NCI-H345 treated with DMSO at 0.1 percent for 48 hours (cell line): ENCODE measurements around the gene CLSTN2.

Experiments used
- DNase-seq: peaks from one replicate; lab custom pipeline; 2025; ENCODE audit not compliant: unreplicated experiment; lab: John Stamatoyannopoulos, UW

The CLSTN2 gene

DNA sequence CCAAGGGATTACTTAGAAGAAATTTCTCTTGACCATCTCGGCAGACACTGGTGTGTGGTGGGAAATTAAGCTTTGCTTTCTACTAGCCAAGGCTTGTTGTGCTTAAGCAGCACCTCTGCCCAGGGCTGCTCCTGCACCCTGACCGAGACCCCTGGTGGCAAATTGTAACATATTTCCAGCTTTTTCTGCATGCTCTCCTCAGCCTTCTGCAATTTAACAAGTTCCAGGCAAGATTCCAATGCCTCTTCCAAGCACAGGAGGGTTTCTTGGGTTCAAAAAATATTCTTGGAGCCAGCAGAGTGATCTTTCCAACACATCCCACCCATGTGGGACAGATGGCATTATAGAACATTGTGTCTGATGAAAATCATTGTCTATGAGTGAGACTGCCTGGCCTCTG, 210.5 kb downstream of the CLSTN2 start:
- DNase-seq: no peak

DNA sequence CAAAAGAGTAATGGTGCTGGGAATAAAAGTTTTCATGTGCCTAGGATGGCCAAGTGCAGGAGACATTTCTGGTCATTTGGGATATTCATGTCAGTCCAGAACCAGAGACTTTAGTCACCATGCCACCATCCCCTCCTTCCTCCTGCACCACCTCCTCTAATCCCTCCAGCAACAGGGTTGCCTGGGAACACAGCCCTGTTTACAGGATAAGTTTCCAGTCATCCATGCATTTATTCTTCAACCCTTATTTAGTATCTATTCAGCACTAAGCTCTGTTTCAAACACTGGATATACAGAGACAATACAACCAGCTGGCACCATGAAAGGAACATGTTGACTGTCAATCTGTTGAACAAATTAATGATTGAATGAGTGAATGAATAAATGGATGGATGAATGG, 211.7 kb downstream of the CLSTN2 start:
- peak; percentile 25 for DNase-seq

DNA sequence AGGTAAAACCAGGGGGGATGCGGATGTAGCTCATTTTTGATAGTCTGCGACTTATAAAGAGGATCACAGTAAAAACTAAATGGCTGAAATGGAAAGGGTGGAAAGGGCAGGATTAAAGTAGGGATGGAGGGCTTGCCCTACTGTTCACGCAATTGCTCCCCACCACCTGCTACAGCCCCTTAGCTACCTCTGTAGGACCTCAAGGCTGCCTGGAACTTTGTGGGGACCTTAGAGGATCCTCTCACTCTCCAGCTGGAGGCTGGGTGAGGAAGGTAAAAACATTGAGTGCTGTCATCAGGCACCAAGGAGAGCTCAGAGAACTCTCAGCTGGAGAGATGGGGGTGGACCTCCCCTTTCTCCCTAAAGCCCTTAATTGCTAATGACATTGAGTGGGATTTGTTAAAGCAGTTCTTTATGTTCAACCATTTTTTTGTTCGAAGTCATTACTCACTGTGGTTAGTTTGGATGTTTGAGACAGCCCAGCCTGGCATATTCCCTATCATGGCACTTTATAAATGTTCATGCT, 213.0 kb downstream of the CLSTN2 start:
- DNase-seq: no peak

DNA sequence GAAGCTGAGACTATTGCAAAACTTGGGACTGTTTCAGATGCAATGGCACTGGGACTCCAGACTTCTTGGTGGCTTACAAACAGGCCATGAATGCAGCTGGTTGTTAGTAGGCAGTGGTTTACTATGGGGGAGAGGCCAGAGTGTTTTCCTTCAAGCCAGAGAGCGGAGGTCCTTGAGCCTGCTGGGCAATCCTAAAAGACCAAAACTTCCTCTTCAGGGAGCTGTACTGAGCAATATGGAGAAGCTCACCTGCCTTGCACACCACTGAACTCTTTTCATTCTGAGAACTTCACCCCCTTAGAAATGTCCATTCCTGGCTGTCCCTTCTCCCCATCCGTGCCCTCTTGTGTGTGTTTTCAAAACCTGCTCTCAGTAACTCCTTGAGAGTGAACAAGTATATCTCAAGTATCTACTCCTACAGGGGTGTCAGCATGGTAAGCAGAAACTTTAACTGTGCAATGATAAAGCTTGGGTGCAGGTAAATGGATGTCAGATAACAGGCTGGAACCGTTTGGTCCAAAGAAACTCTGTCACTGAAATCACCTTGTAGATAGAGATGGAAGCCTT, 213.9 kb downstream of the CLSTN2 start:
- no peak for DNase-seq

DNA sequence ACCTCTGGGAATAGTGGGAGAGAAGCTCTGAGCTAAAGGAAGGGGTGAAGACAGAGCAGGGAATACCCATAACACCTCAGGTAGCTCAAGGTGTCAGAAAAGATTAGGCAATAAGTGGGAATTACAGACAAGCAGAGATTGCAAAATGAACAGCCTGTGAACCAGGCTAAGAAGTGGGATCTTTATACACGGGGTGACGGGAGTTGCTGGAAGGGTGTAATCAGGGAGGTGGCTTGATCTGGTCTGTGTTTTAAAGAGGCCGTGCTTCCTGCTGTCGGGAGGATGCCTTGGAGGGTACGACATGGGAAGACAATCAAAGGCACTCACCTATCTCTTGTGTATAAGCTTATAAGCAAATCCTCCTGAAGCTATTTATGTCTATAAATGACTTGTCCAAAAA, 216.3 kb downstream of the CLSTN2 start:
- no peak for DNase-seq

DNA sequence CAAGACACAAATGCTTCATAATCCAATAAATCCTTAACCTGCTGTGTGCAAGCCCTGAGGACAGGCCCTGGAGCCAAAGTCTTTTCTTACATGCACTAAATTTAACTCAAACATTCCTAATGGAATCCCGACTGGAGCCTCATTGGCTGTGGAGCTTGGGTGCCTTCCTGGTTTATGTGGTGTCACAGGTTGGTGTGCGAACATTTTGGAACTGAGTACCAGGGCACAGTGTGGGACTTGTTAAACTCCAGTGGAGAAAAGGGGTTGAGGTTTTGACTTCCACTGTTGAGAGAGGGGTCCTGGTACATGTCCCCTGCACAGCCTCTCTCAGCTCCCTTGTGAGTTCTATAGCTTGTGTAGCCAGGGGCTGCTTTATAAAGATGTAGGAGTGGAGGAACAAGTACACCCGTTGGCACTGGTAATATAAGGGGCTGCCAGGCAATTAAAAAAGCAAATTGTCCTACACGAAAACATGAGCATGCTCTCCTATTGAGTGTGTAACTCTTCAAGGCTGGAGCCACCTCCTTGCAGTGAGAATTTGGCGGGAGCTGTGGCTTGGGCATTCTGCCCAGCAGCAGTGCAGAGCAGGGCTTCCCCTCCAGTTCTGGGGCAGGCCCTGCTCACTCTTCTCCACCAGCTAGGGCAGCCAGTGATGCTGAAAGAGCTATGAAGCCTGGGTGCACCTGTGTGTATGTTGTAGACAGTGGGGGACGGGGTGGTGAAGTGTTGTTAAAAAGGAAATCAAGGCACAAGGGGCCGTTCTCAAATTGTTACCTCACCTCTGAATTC, 218.1 kb downstream of the CLSTN2 start:
- DNase-seq: no peak

DNA sequence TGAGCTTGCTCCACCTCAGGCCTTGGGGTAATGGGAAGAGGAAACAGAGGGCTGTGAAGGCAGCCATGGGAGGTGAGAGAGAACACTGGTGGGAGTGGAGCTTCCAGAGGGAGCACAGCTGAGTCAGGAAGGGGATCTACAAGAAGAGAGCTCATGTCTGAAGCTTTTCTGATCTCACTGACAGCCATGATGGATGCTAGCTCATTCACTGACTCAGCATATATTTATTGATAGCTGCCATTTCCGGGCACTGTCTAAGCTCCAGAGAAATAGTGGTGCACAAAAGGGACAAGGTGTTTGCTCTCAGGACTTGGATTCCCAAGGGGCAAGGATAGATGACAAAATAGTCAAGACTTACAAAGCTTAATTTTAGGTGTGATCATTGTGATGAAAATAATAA, 218.8 kb downstream of the CLSTN2 start:
- no peak for DNase-seq

DNA sequence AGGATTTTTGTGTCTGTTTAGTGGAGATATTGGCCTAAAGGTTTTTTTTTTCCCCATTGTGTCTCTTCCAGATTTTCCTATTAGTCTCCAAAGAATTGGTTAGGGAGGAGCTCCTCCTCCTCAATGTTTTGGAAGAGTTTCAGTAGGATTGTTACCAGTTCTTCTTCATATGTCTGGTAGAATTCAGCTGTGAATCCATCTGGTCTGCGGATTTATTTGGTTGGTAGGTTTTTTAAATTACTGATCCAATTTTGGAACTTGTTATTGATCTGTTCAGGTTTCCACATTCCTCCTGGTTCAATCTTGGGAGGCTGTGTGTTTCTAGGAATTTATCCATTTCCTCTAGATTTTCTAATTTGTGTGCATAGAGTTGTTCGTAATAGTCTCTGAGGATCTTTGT, 222.2 kb downstream of the CLSTN2 start:
- no peak for DNase-seq

DNA sequence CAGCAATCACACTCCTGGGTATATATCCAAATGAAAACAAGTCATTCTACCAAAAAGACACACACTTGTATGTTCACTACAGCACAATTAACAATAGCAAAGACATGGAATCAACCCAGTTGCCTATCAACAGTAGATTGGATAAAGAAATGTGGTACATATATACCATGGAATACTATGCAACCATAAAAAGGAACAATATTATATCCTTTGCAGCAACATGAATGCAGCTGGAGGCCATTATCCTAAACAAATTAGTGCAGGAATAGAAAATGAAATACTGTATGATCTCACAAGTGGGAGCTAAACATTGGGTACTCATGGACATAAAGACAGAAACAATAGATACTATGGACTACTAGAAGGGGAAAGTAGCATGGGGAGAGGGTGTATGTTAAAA, 224.7 kb downstream of the CLSTN2 start:
- no peak for DNase-seq

DNA sequence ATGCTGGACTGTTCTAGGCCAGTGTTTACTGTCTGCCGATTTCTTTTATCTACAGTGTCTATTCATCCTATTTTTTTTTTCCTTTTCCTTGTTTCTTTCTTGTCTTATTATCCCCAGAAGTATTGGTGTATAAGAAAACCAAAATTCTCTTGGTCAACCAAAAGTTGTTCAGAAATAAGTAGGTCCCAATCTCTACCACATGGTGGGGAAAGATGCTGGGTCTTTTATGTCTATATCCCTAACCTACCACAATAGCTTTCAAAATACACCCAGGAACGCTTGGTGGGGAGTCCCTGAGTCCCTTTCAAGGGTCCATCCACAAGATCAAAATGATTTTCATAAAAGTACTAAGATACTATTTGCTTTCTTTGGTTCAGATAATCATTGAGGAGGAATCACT, 225.6 kb downstream of the CLSTN2 start:
- DNase-seq: no peak

DNA sequence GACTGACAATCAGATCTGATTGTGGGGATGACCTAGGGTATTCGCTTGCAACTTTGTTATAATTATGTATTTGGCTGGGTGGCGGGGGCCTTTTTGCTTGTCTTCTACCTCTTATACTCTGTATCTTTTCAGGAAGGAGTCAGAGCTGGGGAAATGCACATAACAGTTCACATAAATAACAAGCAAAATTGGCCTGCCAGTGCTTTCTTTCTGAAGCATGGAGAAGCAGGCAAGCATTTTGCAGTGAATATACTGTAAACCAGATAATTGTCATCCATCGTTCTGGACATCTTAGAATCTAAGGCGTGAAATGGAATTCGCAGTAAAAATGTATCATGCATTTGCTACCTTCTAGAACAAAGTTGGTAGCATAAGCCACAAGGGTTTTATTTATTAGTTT, 227.6 kb downstream of the CLSTN2 start:
- no peak for DNase-seq

DNA sequence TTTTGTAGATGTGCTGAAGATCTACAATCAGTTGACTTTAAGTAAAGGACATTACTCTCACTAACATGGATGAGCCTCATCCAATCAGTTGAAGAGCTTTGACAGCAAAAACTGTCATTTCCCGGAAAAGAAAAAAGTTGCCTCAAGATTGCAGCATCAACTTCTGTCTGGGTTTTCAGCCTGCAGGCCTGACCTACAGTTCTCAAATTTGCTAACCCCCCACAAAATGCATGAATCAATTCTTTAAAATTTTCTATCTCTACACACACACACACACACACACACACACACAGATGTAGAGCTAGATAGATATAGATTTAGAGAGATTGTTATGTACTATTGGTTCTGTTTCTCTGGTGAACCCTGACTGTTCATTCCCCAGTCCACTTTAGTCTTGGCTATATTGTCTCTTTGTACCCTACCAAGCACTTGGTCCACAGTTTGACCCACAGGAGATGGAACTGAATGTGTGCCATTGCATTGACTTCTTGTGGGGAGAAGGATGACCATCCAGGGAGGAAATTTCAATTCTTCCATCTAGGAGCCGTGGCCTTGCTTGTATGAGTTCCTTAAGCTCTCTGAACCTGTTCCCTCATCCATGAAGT, 228.3 kb downstream of the CLSTN2 start:
- no peak for DNase-seq

DNA sequence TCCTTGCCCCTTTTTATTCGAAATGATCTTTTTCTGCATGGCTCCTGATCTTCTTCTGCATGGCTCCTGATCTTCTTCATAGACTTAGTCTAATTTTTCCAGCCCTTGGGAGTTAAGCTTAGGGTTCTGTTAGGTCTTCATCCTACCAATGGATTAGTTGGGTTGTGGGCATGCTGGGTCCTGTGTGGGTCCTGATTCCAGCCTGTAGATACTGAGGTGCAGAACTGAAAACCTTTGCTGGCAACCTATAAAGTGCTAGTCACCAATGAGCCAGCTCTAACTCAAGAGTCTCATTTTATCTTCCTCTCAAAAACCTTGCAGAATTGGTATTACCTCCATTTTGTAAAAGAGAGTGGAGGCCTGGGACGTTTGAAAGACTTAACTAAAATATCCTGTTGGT, 229.2 kb downstream of the CLSTN2 start:
- no peak for DNase-seq

DNA sequence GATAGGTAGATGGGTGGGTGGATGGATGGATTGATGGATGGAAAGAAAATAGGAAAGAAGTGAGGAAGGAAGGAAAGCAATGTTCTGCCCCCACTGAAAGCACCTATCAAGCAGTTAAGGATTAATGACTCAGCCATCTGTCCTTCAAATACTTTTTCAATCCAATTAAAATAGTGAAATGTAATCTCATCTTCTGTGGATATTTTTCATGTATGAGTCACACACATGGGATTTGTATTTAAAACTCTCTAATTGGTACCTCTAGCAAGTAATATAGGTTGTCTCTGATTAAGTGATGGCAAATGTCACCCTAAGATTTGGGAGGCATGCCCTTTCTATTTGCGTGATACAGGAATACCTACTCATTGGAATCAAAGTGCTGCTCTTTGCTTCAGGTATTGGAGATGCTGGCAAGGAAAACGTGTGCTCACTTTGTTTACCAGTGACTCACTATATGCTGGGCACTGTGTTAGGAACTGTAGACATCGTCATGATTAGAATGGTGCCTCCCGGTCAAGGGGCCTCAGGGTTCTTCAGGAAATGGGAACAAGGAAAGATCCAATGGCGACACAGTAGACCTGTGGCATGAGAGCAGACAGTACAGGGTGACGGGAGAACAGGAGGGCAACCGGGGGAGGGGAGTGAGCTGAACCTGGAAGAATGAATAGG, 230.1 kb downstream of the CLSTN2 start:
- no peak for DNase-seq

DNA sequence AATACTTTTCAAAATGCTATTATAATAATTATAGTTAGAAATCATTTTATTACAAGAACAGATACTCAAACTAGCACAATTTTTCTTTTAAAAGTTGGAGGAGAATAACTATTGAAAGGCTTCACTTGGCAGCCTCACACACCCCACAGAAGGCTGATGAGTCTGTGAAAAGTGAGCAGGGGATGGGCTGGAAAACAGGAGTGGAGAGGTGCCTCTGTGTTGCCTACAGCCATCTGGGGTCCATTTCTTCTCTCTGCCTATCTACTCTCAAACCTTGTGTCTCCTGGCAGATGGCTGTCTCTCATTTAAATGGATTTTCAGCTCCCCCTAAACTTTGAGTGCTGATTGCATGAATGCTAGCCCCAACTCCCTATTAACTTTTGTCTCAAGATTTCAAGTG, 230.8 kb downstream of the CLSTN2 start:
- DNase-seq: no peak

DNA sequence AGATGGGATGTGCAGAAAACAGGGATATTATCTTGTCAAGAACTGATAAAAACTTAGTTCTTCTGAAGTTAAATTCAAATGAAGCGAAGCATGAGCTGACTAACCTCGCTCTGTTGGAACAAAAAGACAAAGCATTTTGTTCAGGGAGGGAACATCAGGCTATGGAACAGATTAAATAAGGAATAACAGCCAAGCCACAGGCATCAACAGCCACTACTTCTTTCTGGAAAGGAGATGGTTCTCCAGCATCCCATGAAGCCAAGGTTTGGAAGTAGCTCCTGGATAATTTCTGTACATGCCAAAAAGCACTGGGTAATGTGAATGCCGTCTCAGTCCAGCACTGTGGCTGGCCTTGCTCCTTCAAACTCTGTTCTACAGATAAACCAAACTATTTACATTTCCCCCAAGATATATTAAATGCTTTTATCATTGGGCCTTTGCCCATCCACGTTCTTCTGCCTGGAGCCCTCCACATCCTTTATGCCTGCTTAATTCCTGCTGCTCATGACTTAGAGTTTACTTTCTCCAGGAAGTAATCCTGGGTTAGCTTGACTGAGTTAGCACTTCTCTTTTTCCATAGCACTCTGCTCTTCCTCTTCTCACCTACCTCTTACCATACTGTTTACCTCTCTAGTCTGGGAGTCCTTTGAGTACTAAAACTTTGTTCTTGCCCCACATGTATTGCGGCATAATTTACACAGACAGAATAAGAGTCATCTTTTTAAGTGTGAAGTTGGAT, 232.0 kb downstream of the CLSTN2 start:
- no peak for DNase-seq

DNA sequence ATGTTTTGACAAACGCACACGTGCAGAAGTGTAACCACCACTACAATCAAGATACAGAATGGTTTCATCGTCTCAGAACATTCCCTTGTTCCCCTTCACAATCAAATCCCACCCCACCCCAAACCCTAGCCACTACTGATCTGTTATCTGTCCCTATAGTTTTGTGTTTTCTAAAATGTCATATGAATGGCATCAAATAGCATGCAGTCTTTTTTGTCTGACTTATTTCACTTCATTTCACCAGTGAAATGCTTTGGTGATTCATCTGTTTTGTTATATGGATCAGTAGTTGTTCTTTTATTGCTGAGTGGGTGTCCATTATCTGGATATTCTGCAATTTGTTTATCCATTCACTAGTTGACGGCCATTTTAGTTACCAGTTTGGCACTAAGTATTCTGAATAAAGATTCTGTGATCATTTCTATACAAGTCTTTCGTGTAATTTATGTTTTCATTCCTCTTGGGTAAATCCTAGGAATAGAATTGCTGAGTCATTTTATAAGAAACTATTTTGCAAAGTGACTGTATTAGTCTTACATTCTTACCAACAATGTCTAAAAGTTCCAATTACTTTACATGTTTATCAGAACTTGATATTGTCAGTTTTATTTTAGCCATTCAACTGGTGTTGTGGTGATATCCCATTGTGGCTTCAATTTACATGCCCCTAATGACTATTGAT, 232.8 kb downstream of the CLSTN2 start:
- no peak for DNase-seq

DNA sequence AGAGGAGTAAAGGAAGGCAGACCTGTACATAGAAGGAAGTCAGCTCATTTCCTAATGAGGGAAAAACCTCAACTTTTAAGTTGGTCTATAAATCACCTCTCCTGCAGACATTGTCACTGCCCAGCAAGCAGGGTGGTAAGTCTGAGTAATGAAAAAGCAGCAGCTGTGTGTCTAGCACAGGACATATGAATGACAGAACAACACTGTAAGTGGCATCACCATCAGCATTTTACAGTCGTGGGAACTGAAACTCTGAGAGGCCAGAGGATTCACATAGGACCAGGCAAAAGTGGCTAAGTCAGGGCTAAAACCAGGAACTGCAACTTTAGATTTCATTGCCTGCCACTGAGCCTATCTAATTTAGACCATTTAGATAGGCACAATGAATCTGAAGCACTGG, 235.6 kb downstream of the CLSTN2 start:
- DNase-seq: no peak

DNA sequence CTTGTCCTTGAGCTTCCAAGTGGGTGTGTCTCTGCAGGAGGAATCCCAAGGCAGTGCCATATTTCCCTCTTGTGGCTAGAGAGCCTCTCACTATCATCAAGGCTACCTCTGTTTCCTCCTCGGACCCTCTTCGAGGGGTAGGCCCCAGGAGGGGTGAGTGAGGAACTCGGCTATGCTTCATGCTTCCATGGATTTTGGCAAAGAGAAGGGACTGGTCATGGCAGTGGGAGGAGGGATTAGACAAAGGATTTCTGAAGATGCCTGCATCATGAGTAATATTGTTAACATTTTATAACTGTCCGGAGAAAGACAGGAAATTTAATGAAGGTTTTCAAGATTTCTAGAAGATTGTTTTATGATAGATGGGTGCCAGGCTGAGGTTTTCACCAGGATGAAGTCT, 241.5 kb downstream of the CLSTN2 start:
- DNase-seq: no peak

DNA sequence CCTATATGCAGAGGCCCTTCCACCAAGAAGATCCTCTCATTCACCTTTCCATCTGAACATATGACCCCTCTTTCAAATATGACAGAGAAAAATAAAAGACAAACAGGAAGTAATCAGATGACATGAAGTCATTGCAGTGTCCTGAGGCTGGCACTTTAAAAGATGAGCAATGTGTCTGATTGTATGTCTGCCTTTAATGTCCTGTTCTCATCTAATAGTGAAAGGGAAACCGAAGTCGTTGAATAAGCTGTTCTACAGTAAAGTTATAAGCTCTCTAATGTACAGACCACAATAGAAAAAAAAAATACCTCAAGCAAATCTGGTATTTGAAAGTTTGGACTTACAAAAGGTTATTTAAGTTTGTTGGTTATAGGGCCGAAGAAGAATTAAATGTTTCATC, 243.0 kb downstream of the CLSTN2 start:
- no peak for DNase-seq

DNA sequence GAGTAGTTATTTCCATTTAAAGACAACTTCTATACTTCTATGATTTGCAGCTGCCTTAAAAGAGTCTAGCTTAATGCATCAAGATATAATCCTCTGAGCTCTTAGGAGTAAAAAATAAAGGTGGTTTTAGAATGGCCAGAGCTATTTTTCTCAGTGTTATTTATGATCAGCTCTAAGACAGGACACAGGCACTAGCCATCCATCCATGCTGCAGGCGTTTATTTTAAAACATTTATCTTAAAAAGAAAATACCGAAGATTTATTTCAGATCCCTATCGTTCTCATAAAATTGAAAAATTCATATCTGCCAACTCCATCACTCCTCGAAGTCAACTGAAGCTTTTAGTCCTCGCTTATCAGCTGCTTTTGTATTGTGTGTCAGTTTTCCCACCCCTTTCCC, 243.5 kb downstream of the CLSTN2 start:
- no peak for DNase-seq
